Effector memory CD4-positive, alpha-beta T cell (primary cell): Measurements from ENCODE around the gene TLR8.
"Not testable (repeated sequence)": the region's sequence is repeated elsewhere in the genome, so short reads cannot be mapped to it uniquely, and the experiment has no call there.

Experiments
- DNase-seq, 3 donors: peaks; one replicate each; pipeline ENCODE4 v3.0.0-alpha.2; 2020
- H3K27ac ChIP-seq: 2 replicates; pipeline ENCODE4 v1.7.0; 2013; ENCODE audit warnings: mild to moderate bottlenecking, low read length, moderate library complexity; ENCODE audit not compliant: insufficient read depth, poor library complexity, severe bottlenecking
- H3K27me3 ChIP-seq: replicated peaks from 2 replicates; pipeline ENCODE4 v1.7.0; 2013; ENCODE audit warnings: mild to moderate bottlenecking, low read length; ENCODE audit not compliant: insufficient read depth, control insufficient read depth, poor library complexity, severe bottlenecking
- H3K36me3 ChIP-seq: 2 replicates; pipeline ENCODE4 v1.7.0; 2013; ENCODE audit warnings: mild to moderate bottlenecking, low read length, moderate library complexity; ENCODE audit not compliant: control insufficient read depth, insufficient read depth
- H3K4me1 ChIP-seq: 2 replicates; pipeline ENCODE4 v1.7.0; 2013; ENCODE audit warnings: low read length, mild to moderate bottlenecking; ENCODE audit not compliant: control insufficient read depth, insufficient read depth, poor library complexity, severe bottlenecking
- H3K4me3 ChIP-seq: 2 replicates; pipeline ENCODE4 v1.7.0; 2013; ENCODE audit warnings: low read length, low read depth, mild to moderate bottlenecking; ENCODE audit not compliant: insufficient read depth, poor library complexity, severe bottlenecking
- H3K9me3 ChIP-seq: 2 replicates; pipeline ENCODE4 v1.7.0; 2013; ENCODE audit warnings: mild to moderate bottlenecking, low read length, moderate library complexity; ENCODE audit not compliant: control insufficient read depth

TLR8 gene

DNA sequence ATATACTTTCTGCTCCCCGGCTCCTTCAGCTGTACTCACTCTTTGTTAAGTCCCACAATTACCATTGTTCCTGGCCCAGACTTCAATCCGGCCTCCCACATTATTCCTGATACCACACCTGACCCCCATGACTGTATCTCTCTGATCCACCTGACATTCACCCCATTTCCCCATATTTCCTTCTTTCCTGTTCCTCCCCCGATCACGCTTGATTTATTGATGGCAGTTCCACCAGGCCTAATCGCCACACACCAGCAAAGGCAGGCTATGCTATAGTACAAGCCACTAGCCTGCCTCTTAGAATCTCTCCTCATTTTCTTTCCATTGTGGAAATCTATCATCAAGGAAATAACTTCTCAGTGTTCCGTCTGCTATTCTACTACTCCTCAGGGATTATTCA lies 37.2 kb downstream of the TLR8 start:
- H3K27ac ChIP-seq, H3K27me3 ChIP-seq, H3K9me3 ChIP-seq, H3K36me3 ChIP-seq, DNase-seq, H3K4me3 ChIP-seq: not testable (repeated sequence)
- peaks cover 15% of the 10 kb centered on the region for H3K4me1 ChIP-seq

- H3K27me3 ChIP-seq, DNase-seq, H3K36me3 ChIP-seq, H3K9me3 ChIP-seq, H3K27ac ChIP-seq, H3K4me3 ChIP-seq: not testable (repeated sequence)
- peaks cover 24% of the 10 kb centered on the region for H3K4me1 ChIP-seq
Measured at GRCh38 chrX:12944452-12944851, 38.0 kb downstream of the TLR8 start.

DNA sequence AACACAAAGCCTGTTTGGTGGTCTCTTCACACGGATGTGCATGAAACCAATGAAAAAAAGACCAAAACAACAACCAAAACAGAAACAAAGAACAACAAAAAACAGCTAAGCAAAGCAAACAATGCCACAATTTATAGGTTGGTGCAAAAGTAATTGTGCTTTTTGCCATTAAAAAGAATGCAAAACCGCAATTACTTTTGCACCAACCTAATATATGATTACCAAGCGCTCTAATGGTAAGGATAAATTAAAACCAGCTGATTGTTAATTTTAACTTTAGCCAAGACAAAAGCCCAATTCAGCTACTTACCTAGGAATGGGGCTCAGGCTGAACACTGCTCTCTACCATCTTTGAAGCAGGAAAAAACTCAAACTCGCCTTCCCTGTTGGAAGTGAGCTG lies 39.1 kb downstream of the TLR8 start:
- no peaks in the 10 kb centered on the region for H3K9me3 ChIP-seq
- H3K36me3 ChIP-seq, result no peaks in the 10 kb centered on the region
- H3K27ac ChIP-seq, result no peak overlapping the region
- no peaks in the 10 kb centered on the region for H3K27me3 ChIP-seq
- peaks cover 31% of the 10 kb centered on the region for H3K4me1 ChIP-seq
- no peak overlapping the region for H3K4me3 ChIP-seq
- DNase-seq, result no peak

GRCh38 chrX:12946406-12946805 lies 40.0 kb downstream of the TLR8 start:
- no peaks in the 10 kb centered on the region for H3K27me3 ChIP-seq

DNA sequence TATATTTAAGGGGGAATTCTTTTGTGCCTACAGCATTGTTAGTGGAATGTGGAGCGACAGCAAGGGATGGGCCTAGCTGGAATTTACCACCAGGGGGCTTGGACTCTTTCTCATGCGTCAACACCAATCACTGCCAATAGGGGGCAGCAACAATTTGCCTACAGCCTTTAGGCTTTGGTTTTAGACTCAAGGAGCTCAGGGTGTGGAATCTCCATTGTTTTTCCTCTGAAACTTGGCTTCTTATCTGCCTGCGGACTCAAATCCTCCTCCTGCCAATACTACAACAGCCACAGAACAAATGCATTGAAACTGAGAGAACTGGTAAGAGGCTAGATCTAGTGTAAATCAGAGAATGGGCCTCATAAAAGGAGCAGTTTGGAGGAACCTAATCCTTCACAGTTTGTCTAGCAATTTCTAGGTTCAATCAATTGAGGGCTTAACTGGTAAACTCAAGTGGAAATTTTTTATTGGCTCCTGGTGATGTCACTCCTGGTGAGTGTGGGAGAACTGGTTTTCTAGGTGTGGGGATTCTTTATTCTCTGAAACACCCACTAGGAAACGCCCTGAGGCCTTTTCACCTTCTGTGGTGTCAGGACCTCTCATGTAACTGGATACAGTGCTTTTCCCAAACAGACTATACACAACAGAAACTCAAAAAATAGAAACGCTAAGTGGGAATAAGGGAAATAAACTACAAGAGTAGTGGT lies 40.6 kb downstream of the TLR8 start:
- Histone ChIP-seq H3K27ac (peak overlapping the region; percentile 67), H3K4me1 (peaks cover 36% of the 10 kb centered on the region), H3K4me3 (peak overlapping the region; percentile 29), H3K9me3 (no peaks in the 10 kb centered on the region), H3K36me3 (no peaks in the 10 kb centered on the region), H3K27me3 (no peaks in the 10 kb centered on the region)
- peak; percentile 56 to 68 (median 59) for DNase-seq

More at GRCh38 chrX:12946406-12946805, 40.0 kb downstream of the TLR8 start:
- Histone ChIP-seq H3K36me3 (no peaks in the 10 kb centered on the region), H3K4me3 (no peak overlapping the region), H3K4me1 (peaks cover 36% of the 10 kb centered on the region), H3K27ac (no peak overlapping the region), H3K9me3 (no peaks in the 10 kb centered on the region)
- DNase-seq, result no peak

GRCh38 chrX:12947545-12948235 lies 41.3 kb downstream of the TLR8 start:
- Histone ChIP-seq H3K4me1 (peaks cover 36% of the 10 kb centered on the region), H3K9me3 (no peaks in the 10 kb centered on the region), H3K27me3 (no peaks in the 10 kb centered on the region), H3K27ac (peak overlapping the region; percentile 67), H3K36me3 (no peaks in the 10 kb centered on the region), H3K4me3 (no peak overlapping the region)
- DNase-seq, result no peak

GRCh38 chrX:12948495-12948894 lies 42.1 kb downstream of the TLR8 start:
- H3K9me3 ChIP-seq, result no peaks in the 10 kb centered on the region
- no peak for DNase-seq
- H3K36me3 ChIP-seq, result no peaks in the 10 kb centered on the region
- H3K4me3 ChIP-seq, result no peak overlapping the region
- peak overlapping the region; percentile 86 for H3K27ac ChIP-seq
- H3K4me1 ChIP-seq, result peaks cover 38% of the 10 kb centered on the region
- H3K27me3 ChIP-seq, result no peaks in the 10 kb centered on the region

DNA sequence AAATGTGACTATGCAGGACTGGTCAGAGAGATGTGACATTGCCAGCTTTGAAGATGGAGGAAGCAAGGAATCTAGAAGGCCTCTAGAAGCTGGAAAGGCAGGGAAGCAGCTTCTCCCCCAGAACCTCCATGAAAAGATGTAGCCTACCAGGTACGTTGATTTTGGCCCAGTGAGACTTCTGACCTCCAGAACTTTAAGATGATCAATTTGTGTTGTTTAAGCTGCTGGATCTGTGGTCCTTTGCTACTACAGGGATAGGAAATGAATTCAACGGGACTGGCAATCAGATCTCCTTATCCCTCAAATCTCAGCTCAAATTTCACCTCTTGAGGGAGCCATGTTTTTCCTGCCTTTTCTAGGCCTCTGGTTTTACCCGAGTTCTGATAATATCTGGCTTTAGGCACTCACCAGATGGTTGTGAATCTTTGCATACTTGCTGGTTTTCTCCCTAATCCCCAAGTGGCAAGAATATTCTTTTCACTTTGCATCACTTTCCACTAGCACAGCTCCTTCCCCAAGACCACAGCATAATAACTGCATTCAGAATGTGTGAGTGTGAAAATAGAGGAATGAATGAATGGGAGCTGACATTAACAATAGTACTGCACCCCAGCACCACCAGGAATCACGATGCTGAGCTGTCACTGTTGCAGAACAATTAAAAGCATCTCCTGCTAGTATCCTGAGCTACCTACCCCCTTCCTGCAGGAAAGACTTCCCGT lies 42.9 kb downstream of the TLR8 start:
- H3K4me1 ChIP-seq, result peaks cover 47% of the 10 kb centered on the region
- no peaks in the 10 kb centered on the region for H3K9me3 ChIP-seq
- H3K27me3 ChIP-seq, result no peaks in the 10 kb centered on the region
- peak overlapping the region; percentile 86 for H3K27ac ChIP-seq
- no peak for DNase-seq
- no peak overlapping the region for H3K4me3 ChIP-seq
- H3K36me3 ChIP-seq, result no peaks in the 10 kb centered on the region

GRCh38 chrX:12949927-12950656 lies 43.7 kb downstream of the TLR8 start:
- H3K27ac ChIP-seq, result peak overlapping the region; percentile 86
- DNase-seq, result peak; percentile 72 to 83 (median 78)
- H3K9me3 ChIP-seq, result no peaks in the 10 kb centered on the region
- no peaks in the 10 kb centered on the region for H3K36me3 ChIP-seq
- peaks cover 54% of the 10 kb centered on the region for H3K4me1 ChIP-seq
- peak overlapping the region; percentile 15 for H3K4me3 ChIP-seq
- no peaks in the 10 kb centered on the region for H3K27me3 ChIP-seq
